ENCODE data around the gene CLNK. TPM values are rescaled to one million over a fixed set of nuclear protein-coding genes. Genes with fewer than 3 reads are reported as not detected.

The CLNK gene
- total and polyA plus RNA-seq, 2 donors from 2014 or later, result 2.8 to 4.8 TPM

GRCh38 chr4:10701702-10702460 is 17.3 kb upstream of the CLNK start:
- Histone ChIP-seq H3K9ac (ENCODE audit: low read length in 3 of 3) (no peak overlapping the region), H3K9me3 (ENCODE audit: control insufficient read depth in 2 of 3, insufficient read depth in 1 of 3, low read length in 3 of 3) (no peaks in the 10 kb centered on the region), H3K27me3 (ENCODE audit: control insufficient read depth, insufficient read depth, low read length) (no peaks in the 10 kb centered on the region), H3K4me3 (ENCODE audit: low read length in 3 of 3) (no peak overlapping the region), H3K36me3 (ENCODE audit: control insufficient read depth in 2 of 3, insufficient read depth in 3 of 3, low read length in 3 of 3) (no peaks in the 10 kb centered on the region), H3K4me1 (ENCODE audit: control insufficient read depth in 2 of 3, insufficient read depth in 2 of 3, low read depth in 1 of 3, low read length in 3 of 3) (no peaks in the 10 kb centered on the region), H3K27ac (ENCODE audit: low read depth in 2 of 2, low read length in 2 of 2) (no peak overlapping the region)
- no peak for TF ChIP-seq CTCF (IDR thresholded peaks at IDR 0.05; ENCODE audit: borderline replicate concordance, extremely low read depth, insufficient read depth)
- intact Hi-C loops (cut with DNase I), result no loop called here
- DNase-seq, result no peak
- no peak for FAIRE-seq

GRCh38 chr4:10701161-10701560 is 16.6 kb upstream of the CLNK start:
- Histone ChIP-seq H3K27ac (ENCODE audit: low read depth in 2 of 2, low read length in 2 of 2) (no peak overlapping the region), H3K9ac (ENCODE audit: low read length in 3 of 3) (no peak overlapping the region), H3K27me3 (ENCODE audit: control insufficient read depth, insufficient read depth, low read length) (no peaks in the 10 kb centered on the region), H3K4me1 (ENCODE audit: control insufficient read depth in 2 of 3, insufficient read depth in 2 of 3, low read depth in 1 of 3, low read length in 3 of 3) (no peaks in the 10 kb centered on the region), H3K4me3 (ENCODE audit: low read length in 3 of 3) (no peak overlapping the region), H3K9me3 (ENCODE audit: control insufficient read depth in 2 of 3, insufficient read depth in 1 of 3, low read length in 3 of 3) (no peaks in the 10 kb centered on the region), H3K36me3 (ENCODE audit: control insufficient read depth in 2 of 3, insufficient read depth in 3 of 3, low read length in 3 of 3) (no peaks in the 10 kb centered on the region)
- TF ChIP-seq CTCF (IDR thresholded peaks at IDR 0.05; ENCODE audit: borderline replicate concordance, extremely low read depth, insufficient read depth), result no peak
- intact Hi-C loops (cut with DNase I), result no loop called here
- no peak for FAIRE-seq
- no peak for DNase-seq

GRCh38 chr4:10698172-10698571 is 13.6 kb upstream of the CLNK start:
- FAIRE-seq (no peak), DNase-seq (no peak)
- Histone ChIP-seq H3K36me3 (ENCODE audit: control insufficient read depth in 2 of 3, insufficient read depth in 3 of 3, low read length in 3 of 3) (no peaks in the 10 kb centered on the region), H3K9ac (ENCODE audit: low read length in 3 of 3) (no peak overlapping the region), H3K27ac (ENCODE audit: low read depth in 2 of 2, low read length in 2 of 2) (no peak overlapping the region), H3K4me3 (ENCODE audit: low read length in 3 of 3) (no peak overlapping the region), H3K9me3 (ENCODE audit: control insufficient read depth in 2 of 3, insufficient read depth in 1 of 3, low read length in 3 of 3) (no peaks in the 10 kb centered on the region), H3K27me3 (ENCODE audit: control insufficient read depth, insufficient read depth, low read length) (no peaks in the 10 kb centered on the region), H3K4me1 (ENCODE audit: control insufficient read depth in 2 of 3, insufficient read depth in 2 of 3, low read depth in 1 of 3, low read length in 3 of 3) (no peaks in the 10 kb centered on the region)
- no peak for TF ChIP-seq CTCF (IDR thresholded peaks at IDR 0.05; ENCODE audit: borderline replicate concordance, extremely low read depth, insufficient read depth)
- intact Hi-C loops (cut with DNase I), result no loop called here
